GM23338 (cell line): ENCODE measurements around the gene NPAS3. TPM values are rescaled to one million over a fixed set of nuclear protein-coding genes. Genes with fewer than 3 reads are reported as not detected.

Source experiments
- ATAC-seq: fragments of 200-7000 bp; cut with Tn5 transposase; 3 replicates; pipeline ENCODE4 v1.9.1; 2020
- DNase-seq: peaks from one replicate; pipeline ENCODE4 v3.0.0-alpha.2; 2015; ENCODE audit warnings: low spot score
- H2AFZ ChIP-seq: fragments of 200-600 bp; sonication (generic); 2 replicates; pipeline ENCODE4 v1.8.0; 2016; ENCODE audit warnings: antibody characterized with exemption, mild to moderate bottlenecking, moderate library complexity
- H3F3A ChIP-seq: fragments of 200-600 bp; sonication (generic); replicated peaks from 2 replicates; pipeline ENCODE4 v1.8.0; 2017; ENCODE audit warnings: antibody characterized with exemption, mixed run types, low read depth
- H3K27ac ChIP-seq: fragments of 200-600 bp; sonication (generic); 2 replicates; pipeline ENCODE4 v1.6.1; 2016; ENCODE audit warnings: low read depth
- H3K27me3 ChIP-seq: fragments of 200-600 bp; sonication (generic); 2 replicates; pipeline ENCODE4 v1.8.0; 2016; ENCODE audit warnings: mild to moderate bottlenecking, mixed run types, moderate library complexity; ENCODE audit not compliant: insufficient read depth
- H3K36me3 ChIP-seq: fragments of 200-600 bp; sonication (generic); 2 replicates; pipeline ENCODE4 v1.8.0; 2016; ENCODE audit warnings: mild to moderate bottlenecking; ENCODE audit not compliant: insufficient read depth
- H3K4me1 ChIP-seq: fragments of 200-600 bp; sonication (generic); 2 replicates; pipeline ENCODE4 v1.8.0; 2016; ENCODE audit warnings: mild to moderate bottlenecking, moderate library complexity; ENCODE audit not compliant: insufficient read depth
- H3K4me2 ChIP-seq: fragments of 200-600 bp; sonication (generic); 2 replicates; pipeline ENCODE4 v1.7.1; 2017; ENCODE audit warnings: mixed run types
- H3K4me3 ChIP-seq: fragments of 200-600 bp; sonication (generic); 2 replicates; pipeline ENCODE4 v1.6.1; 2016; ENCODE audit warnings: mixed run types
- H3K79me2 ChIP-seq: fragments of 200-600 bp; sonication (generic); replicated peaks from 2 replicates; pipeline ENCODE4 v1.8.0; 2017; ENCODE audit warnings: mild to moderate bottlenecking; ENCODE audit not compliant: insufficient read depth
- H3K9me2 ChIP-seq: fragments of 200-600 bp; sonication (generic); 2 replicates; pipeline ENCODE4 v1.8.0; 2017; ENCODE audit not compliant: insufficient read depth
- H4K20me1 ChIP-seq: fragments of 200-600 bp; sonication (generic); replicated peaks from 2 replicates; pipeline ENCODE4 v1.8.0; 2017; ENCODE audit warnings: mild to moderate bottlenecking; ENCODE audit not compliant: insufficient read depth
- H3K27ac Mint-ChIP-seq: 2 replicates; pipeline ENCODE4 v1.8.0; 2020; ENCODE audit warnings: inconsistent platforms, mild to moderate bottlenecking, moderate library complexity, mixed read lengths
- H3K27me3 Mint-ChIP-seq: 3 replicates; pipeline ENCODE4 v1.8.0; 2022; ENCODE audit warnings: low read depth, mild to moderate bottlenecking, moderate library complexity, mixed read lengths, inconsistent platforms; ENCODE audit not compliant: insufficient read depth, poor library complexity
- H3K36me3 Mint-ChIP-seq: 3 replicates; pipeline ENCODE4 v1.8.0; 2021; ENCODE audit warnings: low read depth, mild to moderate bottlenecking, inconsistent platforms, moderate library complexity, mixed read lengths
- H3K4me1 Mint-ChIP-seq: 3 replicates; pipeline ENCODE4 v1.8.0; 2020; ENCODE audit warnings: mild to moderate bottlenecking, inconsistent platforms, mixed read lengths
- H3K4me3 Mint-ChIP-seq: 3 replicates; pipeline ENCODE4 v1.8.0; 2021; ENCODE audit warnings: moderate library complexity, mild to moderate bottlenecking, inconsistent platforms, mixed read lengths
- H3K9me3 Mint-ChIP-seq: 3 replicates; pipeline ENCODE4 v1.8.0; 2020; ENCODE audit warnings: moderate library complexity, mild to moderate bottlenecking, inconsistent platforms, mixed read lengths
- CREB1 ChIP-seq: fragments of 250-450 bp; sonication (Bioruptor Pico); IDR thresholded peaks from 2 replicates; pipeline ENCODE4 v1.5.0; 2020; ENCODE audit warnings: low read depth, mild to moderate bottlenecking, moderate library complexity
- CTCF ChIP-seq, 2 experiments: fragments of 200-600 bp in 1 of 2; sonication (generic) in 1 of 2; conservative IDR thresholded peaks; 2 replicates each; pipeline versions ENCODE4 v1.5.1 to v1.6.1; 2016 to 2017; ENCODE audit warnings: antibody characterized with exemption in 2 of 2, low read depth in 2 of 2, mild to moderate bottlenecking in 2 of 2, moderate library complexity in 1 of 2
- ETS1 ChIP-seq: IDR thresholded peaks from 2 replicates; pipeline ENCODE4 v1.6.1; 2016; ENCODE audit warnings: antibody characterized with exemption
- EZH2 ChIP-seq: fragments of 200-600 bp; sonication (generic); IDR thresholded peaks from one replicate; pipeline ENCODE4 v1.8.0; 2017; ENCODE audit warnings: antibody characterized with exemption, mild to moderate bottlenecking, low read depth; ENCODE audit not compliant: unreplicated experiment
- EZH2phosphoT487 ChIP-seq: fragments of 200-600 bp; sonication (generic); IDR thresholded peaks from one replicate; pipeline ENCODE4 v1.8.1; 2018; ENCODE audit warnings: antibody characterized with exemption; ENCODE audit not compliant: unreplicated experiment
- JUNB ChIP-seq: IDR thresholded peaks from one replicate; pipeline ENCODE4 v1.6.1; 2016; ENCODE audit warnings: antibody characterized with exemption; ENCODE audit not compliant: unreplicated experiment
- NANOG ChIP-seq: IDR thresholded peaks from 2 replicates; pipeline ENCODE4 v1.6.1; 2016; ENCODE audit warnings: antibody characterized with exemption, borderline replicate concordance
- POLR2AphosphoS5 ChIP-seq: IDR thresholded peaks from 2 replicates; pipeline ENCODE4 v1.6.1; 2016; ENCODE audit warnings: antibody characterized with exemption, low read depth
- STAT1 ChIP-seq: IDR thresholded peaks from one replicate; pipeline ENCODE4 v1.6.1; 2016; ENCODE audit warnings: antibody characterized with exemption; ENCODE audit not compliant: unreplicated experiment
- ZNF114 ChIP-seq: fragments of 250-450 bp; sonication (Bioruptor Pico); IDR thresholded peaks from 2 replicates; pipeline ENCODE4 v1.5.0; 2020; ENCODE audit warnings: mild to moderate bottlenecking, moderate library complexity
- ZNF331 ChIP-seq: fragments of 250-450 bp; sonication (Bioruptor Pico); IDR thresholded peaks from 2 replicates; pipeline ENCODE4 v1.5.0; 2020; ENCODE audit warnings: low read depth, mild to moderate bottlenecking, moderate library complexity
- polyA plus RNA-seq: library from polyadenylated mRNA; unstranded; fragments of >200 nt; fragmentation: Nextera tagmentation; extraction: Ambion mirVana; gene quantifications from 2 replicates; pipeline ENCODE4 v1.2.1, GENCODE V29; 2016
- total RNA-seq: library from RNA; depleted of rRNA; stranded (reverse); fragments of >200 nt; shearing (Covaris generic); gene quantifications from 2 replicates; pipeline ENCODE4 v1.2.3, GENCODE V29; 2014
- TF ChIP-seq, protein P1 (sequence below): IDR thresholded peaks from one replicate; pipeline ENCODE4 v1.6.1; 2018; ENCODE audit warnings: antibody characterized with exemption; ENCODE audit not compliant: unreplicated experiment
- TF ChIP-seq, protein P2 (sequence below): fragments of 250-450 bp; sonication (Bioruptor Pico); IDR thresholded peaks from 2 replicates; pipeline ENCODE4 v1.5.0; 2020; ENCODE audit warnings: mild to moderate bottlenecking, moderate library complexity

Gene NPAS3
- total and polyA plus RNA-seq, 2 experiments from 2014 or later, result 0.17 to 0.19 TPM

DNA sequence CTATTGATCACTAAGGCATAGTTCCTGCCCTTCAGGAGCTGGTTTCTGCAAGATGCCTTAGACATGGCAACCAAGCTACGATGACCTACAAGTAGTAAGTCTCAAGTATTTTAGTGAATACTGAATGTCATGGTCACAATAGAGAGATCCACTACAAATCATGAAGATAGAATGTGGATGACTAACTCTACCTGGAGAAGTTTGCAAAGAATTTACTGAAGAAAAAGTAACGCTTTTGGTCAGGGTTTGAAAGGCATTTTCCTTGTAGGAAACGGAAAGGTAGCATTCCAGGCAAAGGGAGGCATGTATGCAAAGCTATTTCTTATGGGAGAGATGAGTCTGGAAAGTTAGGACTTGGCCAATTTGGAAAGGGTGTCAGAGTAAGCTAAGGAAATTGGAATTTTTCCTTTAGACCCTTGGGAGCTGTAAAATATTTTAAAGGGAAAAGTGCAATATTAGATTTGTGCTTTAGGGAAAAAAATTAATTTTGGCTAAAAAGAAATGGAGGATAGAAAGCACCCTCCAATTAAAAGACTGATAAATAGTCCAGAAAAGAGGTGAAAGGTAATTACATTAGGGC lies 634.7 kb downstream of the NPAS3 start:
- H3K79me2 ChIP-seq, result no peaks in the 10 kb centered on the region
- H3K36me3 Mint-ChIP-seq, result no peaks in the 10 kb centered on the region
- no peaks in the 10 kb centered on the region for H3K27me3 Mint-ChIP-seq
- no peak overlapping the region for H3K4me3 Mint-ChIP-seq
- H3K4me1 Mint-ChIP-seq, result peaks cover 10% of the 10 kb centered on the region
- H3K4me1 ChIP-seq, result peaks cover 4% of the 10 kb centered on the region; the same call in 1 of the 2 replicates
- no peaks in the 10 kb centered on the region for H3F3A ChIP-seq
- no peak overlapping the region for H3K27ac Mint-ChIP-seq
- no peak for TF ChIP-seq NANOG
- no peak for TF ChIP-seq ETS1
- TF ChIP-seq CTCF (conservative IDR thresholded peaks at IDR 0.05; ENCODE audit: low read depth in 2 of 2), result no peak
- TF ChIP-seq POLR2AphosphoS5, result no peak
- TF ChIP-seq CREB1 (CRISPR knock-in tag), result no peak
- TF ChIP-seq, protein P1, sequence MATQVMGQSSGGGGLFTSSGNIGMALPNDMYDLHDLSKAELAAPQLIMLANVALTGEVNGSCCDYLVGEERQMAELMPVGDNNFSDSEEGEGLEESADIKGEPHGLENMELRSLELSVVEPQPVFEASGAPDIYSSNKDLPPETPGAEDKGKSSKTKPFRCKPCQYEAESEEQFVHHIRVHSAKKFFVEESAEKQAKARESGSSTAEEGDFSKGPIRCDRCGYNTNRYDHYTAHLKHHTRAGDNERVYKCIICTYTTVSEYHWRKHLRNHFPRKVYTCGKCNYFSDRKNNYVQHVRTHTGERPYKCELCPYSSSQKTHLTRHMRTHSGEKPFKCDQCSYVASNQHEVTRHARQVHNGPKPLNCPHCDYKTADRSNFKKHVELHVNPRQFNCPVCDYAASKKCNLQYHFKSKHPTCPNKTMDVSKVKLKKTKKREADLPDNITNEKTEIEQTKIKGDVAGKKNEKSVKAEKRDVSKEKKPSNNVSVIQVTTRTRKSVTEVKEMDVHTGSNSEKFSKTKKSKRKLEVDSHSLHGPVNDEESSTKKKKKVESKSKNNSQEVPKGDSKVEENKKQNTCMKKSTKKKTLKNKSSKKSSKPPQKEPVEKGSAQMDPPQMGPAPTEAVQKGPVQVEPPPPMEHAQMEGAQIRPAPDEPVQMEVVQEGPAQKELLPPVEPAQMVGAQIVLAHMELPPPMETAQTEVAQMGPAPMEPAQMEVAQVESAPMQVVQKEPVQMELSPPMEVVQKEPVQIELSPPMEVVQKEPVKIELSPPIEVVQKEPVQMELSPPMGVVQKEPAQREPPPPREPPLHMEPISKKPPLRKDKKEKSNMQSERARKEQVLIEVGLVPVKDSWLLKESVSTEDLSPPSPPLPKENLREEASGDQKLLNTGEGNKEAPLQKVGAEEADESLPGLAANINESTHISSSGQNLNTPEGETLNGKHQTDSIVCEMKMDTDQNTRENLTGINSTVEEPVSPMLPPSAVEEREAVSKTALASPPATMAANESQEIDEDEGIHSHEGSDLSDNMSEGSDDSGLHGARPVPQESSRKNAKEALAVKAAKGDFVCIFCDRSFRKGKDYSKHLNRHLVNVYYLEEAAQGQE, result no peak
- TF ChIP-seq EZH2, result no peak
- no peak for TF ChIP-seq STAT1
- TF ChIP-seq ZNF331 (CRISPR knock-in tag), result no peak
- TF ChIP-seq, protein P2, sequence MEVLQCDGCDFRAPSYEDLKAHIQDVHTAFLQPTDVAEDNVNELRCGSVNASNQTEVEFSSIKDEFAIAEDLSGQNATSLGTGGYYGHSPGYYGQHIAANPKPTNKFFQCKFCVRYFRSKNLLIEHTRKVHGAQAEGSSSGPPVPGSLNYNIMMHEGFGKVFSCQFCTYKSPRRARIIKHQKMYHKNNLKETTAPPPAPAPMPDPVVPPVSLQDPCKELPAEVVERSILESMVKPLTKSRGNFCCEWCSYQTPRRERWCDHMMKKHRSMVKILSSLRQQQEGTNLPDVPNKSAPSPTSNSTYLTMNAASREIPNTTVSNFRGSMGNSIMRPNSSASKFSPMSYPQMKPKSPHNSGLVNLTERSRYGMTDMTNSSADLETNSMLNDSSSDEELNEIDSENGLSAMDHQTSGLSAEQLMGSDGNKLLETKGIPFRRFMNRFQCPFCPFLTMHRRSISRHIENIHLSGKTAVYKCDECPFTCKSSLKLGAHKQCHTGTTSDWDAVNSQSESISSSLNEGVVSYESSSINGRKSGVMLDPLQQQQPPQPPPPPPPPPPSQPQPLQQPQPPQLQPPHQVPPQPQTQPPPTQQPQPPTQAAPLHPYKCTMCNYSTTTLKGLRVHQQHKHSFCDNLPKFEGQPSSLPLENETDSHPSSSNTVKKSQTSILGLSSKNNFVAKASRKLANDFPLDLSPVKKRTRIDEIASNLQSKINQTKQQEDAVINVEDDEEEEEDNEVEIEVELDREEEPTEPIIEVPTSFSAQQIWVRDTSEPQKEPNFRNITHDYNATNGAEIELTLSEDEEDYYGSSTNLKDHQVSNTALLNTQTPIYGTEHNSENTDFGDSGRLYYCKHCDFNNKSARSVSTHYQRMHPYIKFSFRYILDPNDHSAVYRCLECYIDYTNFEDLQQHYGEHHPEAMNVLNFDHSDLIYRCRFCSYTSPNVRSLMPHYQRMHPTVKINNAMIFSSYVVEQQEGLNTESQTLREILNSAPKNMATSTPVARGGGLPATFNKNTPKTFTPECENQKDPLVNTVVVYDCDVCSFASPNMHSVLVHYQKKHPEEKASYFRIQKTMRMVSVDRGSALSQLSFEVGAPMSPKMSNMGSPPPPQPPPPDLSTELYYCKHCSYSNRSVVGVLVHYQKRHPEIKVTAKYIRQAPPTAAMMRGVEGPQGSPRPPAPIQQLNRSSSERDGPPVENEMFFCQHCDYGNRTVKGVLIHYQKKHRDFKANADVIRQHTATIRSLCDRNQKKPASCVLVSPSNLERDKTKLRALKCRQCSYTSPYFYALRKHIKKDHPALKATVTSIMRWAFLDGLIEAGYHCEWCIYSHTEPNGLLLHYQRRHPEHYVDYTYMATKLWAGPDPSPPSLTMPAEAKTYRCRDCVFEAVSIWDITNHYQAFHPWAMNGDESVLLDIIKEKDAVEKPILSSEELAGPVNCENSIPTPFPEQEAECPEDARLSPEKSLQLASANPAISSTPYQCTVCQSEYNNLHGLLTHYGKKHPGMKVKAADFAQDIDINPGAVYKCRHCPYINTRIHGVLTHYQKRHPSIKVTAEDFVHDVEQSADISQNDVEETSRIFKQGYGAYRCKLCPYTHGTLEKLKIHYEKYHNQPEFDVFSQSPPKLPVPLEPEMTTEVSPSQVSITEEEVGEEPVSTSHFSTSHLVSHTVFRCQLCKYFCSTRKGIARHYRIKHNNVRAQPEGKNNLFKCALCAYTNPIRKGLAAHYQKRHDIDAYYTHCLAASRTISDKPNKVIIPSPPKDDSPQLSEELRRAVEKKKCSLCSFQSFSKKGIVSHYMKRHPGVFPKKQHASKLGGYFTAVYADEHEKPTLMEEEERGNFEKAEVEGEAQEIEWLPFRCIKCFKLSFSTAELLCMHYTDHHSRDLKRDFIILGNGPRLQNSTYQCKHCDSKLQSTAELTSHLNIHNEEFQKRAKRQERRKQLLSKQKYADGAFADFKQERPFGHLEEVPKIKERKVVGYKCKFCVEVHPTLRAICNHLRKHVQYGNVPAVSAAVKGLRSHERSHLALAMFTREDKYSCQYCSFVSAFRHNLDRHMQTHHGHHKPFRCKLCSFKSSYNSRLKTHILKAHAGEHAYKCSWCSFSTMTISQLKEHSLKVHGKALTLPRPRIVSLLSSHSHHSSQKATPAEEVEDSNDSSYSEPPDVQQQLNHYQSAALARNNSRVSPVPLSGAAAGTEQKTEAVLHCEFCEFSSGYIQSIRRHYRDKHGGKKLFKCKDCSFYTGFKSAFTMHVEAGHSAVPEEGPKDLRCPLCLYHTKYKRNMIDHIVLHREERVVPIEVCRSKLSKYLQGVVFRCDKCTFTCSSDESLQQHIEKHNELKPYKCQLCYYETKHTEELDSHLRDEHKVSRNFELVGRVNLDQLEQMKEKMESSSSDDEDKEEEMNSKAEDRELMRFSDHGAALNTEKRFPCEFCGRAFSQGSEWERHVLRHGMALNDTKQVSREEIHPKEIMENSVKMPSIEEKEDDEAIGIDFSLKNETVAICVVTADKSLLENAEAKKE (CRISPR knock-in tag), result no peak
- TF ChIP-seq JUNB, result no peak
- no peak for TF ChIP-seq EZH2phosphoT487
- TF ChIP-seq ZNF114 (CRISPR knock-in tag), result no peak
- ATAC-seq (no peak), DNase-seq (no peak)
- no peaks in the 10 kb centered on the region for H3K9me3 Mint-ChIP-seq
- peaks cover 12% of the 10 kb centered on the region for H3K9me2 ChIP-seq
- no peaks in the 10 kb centered on the region for H3K27me3 ChIP-seq
- H2AFZ ChIP-seq, result no peak overlapping the region
- H3K4me2 ChIP-seq, result no peak overlapping the region
- no peaks in the 10 kb centered on the region for H4K20me1 ChIP-seq
- H3K36me3 ChIP-seq, result no peaks in the 10 kb centered on the region
- H3K4me3 ChIP-seq, result no peak overlapping the region
- H3K27ac ChIP-seq, result no peak overlapping the region
